Mesenchymal stem cell (in vitro differentiated cells and primary cell): ENCODE data around the gene TMEM63C.

Experiments
- DNase-seq: peaks from one replicate; pipeline ENCODE4 v3.0.0-alpha.2; 2013
- H2AFZ ChIP-seq: one replicate; pipeline ENCODE4 v1.6.1; 2013; ENCODE audit warnings: low read depth, mild to moderate bottlenecking, control low read depth, inconsistent platforms, low read length, moderate library complexity
- H2AK5ac ChIP-seq: 2 replicates; pipeline ENCODE4 v1.6.1; 2013; ENCODE audit warnings: low read length, moderate library complexity, mild to moderate bottlenecking, inconsistent platforms; ENCODE audit not compliant: severe bottlenecking
- H2BK120ac ChIP-seq: one replicate; pipeline ENCODE4 v1.6.1; 2013; ENCODE audit warnings: low read depth, mild to moderate bottlenecking, inconsistent platforms, low read length, moderate library complexity
- H2BK12ac ChIP-seq, 2 experiments: one replicate each; pipeline ENCODE4 v1.6.1; 2013; ENCODE audit warnings: inconsistent platforms in 2 of 2, low read length in 2 of 2, mild to moderate bottlenecking in 2 of 2, moderate library complexity in 2 of 2, control low read depth in 1 of 2
- H2BK15ac ChIP-seq: one replicate; pipeline ENCODE4 v1.6.1; 2013; ENCODE audit warnings: mild to moderate bottlenecking, low read depth, inconsistent platforms; ENCODE audit not compliant: poor library complexity, severe bottlenecking
- H2BK5ac ChIP-seq: 2 replicates; pipeline ENCODE4 v1.6.1; 2013; ENCODE audit warnings: low read depth, mild to moderate bottlenecking, low read length, control low read depth, inconsistent platforms; ENCODE audit not compliant: poor library complexity, severe bottlenecking
- H3K14ac ChIP-seq, 2 experiments: one replicate each; pipeline ENCODE4 v1.6.1; 2013; ENCODE audit warnings: inconsistent platforms in 2 of 2, low read length in 2 of 2, control low read depth in 1 of 2, mild to moderate bottlenecking in 1 of 2, moderate library complexity in 1 of 2
- H3K18ac ChIP-seq, 2 experiments: one replicate each; pipeline ENCODE4 v1.6.1; 2013; ENCODE audit warnings: inconsistent platforms in 2 of 2, low read length in 2 of 2, control low read depth in 1 of 2, low read depth in 1 of 2, mild to moderate bottlenecking in 1 of 2
- H3K23ac ChIP-seq, 2 experiments: one replicate each; pipeline ENCODE4 v1.6.1; 2013; ENCODE audit warnings: inconsistent platforms in 2 of 2, low read length in 2 of 2, mild to moderate bottlenecking in 2 of 2, moderate library complexity in 2 of 2, control low read depth in 1 of 2
- H3K27ac ChIP-seq: 2 replicates; pipeline ENCODE4 v1.5.1; 2013; ENCODE audit warnings: mild to moderate bottlenecking, moderate library complexity, low read length, control low read depth, inconsistent platforms; ENCODE audit not compliant: poor library complexity, severe bottlenecking
- H3K27me3 ChIP-seq, 2 experiments: 2 replicates each; pipeline versions ENCODE4 v1.6.1 to v1.7.0; 2013; ENCODE audit warnings: low read length in 2 of 2, mild to moderate bottlenecking in 2 of 2, moderate library complexity in 2 of 2, control low read depth in 1 of 2, inconsistent platforms in 1 of 2; ENCODE audit not compliant: control insufficient read depth in 1 of 2, insufficient read depth in 1 of 2
- H3K36me3 ChIP-seq, 2 experiments: 2 replicates each; pipeline versions ENCODE4 v1.6.1 to v1.7.0; 2013; ENCODE audit warnings: low read length in 2 of 2, control low read depth in 1 of 2, inconsistent platforms in 1 of 2, low read depth in 1 of 2, mild to moderate bottlenecking in 1 of 2; ENCODE audit not compliant: insufficient read depth in 2 of 2, control insufficient read depth in 1 of 2
- H3K4ac ChIP-seq, 2 experiments: one replicate each; pipeline ENCODE4 v1.6.1; 2013; ENCODE audit warnings: inconsistent platforms in 2 of 2, low read length in 2 of 2, mild to moderate bottlenecking in 2 of 2, moderate library complexity in 2 of 2, control low read depth in 1 of 2, low read depth in 1 of 2
- H3K4me1 ChIP-seq: 2 replicates; pipeline ENCODE4 v1.6.1; 2013; ENCODE audit warnings: low read depth, low read length, control low read depth; ENCODE audit not compliant: control insufficient read depth, insufficient read depth
- H3K4me2 ChIP-seq: 2 replicates; pipeline ENCODE4 v1.6.1; 2013; ENCODE audit warnings: low read length, mild to moderate bottlenecking, inconsistent platforms; ENCODE audit not compliant: poor library complexity, severe bottlenecking
- H3K4me3 ChIP-seq, 2 experiments: 2 replicates each; pipeline versions ENCODE4 v1.5.1 to v1.7.0; 2013; ENCODE audit warnings: low read length in 2 of 2, mild to moderate bottlenecking in 2 of 2, control low read depth in 1 of 2, low read depth in 1 of 2; ENCODE audit not compliant: insufficient read depth in 1 of 2
- H3K79me1 ChIP-seq: replicated peaks from 2 replicates; pipeline ENCODE4 v1.6.1; 2013; ENCODE audit warnings: mild to moderate bottlenecking, control low read depth, low read length, inconsistent platforms; ENCODE audit not compliant: poor library complexity, severe bottlenecking
- H3K9ac ChIP-seq: 2 replicates; pipeline ENCODE4 v1.7.0; 2013; ENCODE audit warnings: mild to moderate bottlenecking, low read length, moderate library complexity
- H3K9me3 ChIP-seq: 2 replicates; pipeline ENCODE4 v1.7.0; 2013; ENCODE audit warnings: mild to moderate bottlenecking, low read length; ENCODE audit not compliant: control insufficient read depth
- H4K8ac ChIP-seq: one replicate; pipeline ENCODE4 v1.6.1; 2013; ENCODE audit warnings: inconsistent platforms, mild to moderate bottlenecking, low read length, moderate library complexity
- H4K91ac ChIP-seq: one replicate; pipeline ENCODE4 v1.6.1; 2013; ENCODE audit warnings: mild to moderate bottlenecking, low read length, inconsistent platforms
- WGBS: methylation state at CpG from one replicate; pipeline ENCODE4 v1.1.7; 2013; ENCODE audit warnings: mixed read lengths; 5-methylcytosine and 5-hydroxymethylcytosine counted together

The TMEM63C gene

DNA sequence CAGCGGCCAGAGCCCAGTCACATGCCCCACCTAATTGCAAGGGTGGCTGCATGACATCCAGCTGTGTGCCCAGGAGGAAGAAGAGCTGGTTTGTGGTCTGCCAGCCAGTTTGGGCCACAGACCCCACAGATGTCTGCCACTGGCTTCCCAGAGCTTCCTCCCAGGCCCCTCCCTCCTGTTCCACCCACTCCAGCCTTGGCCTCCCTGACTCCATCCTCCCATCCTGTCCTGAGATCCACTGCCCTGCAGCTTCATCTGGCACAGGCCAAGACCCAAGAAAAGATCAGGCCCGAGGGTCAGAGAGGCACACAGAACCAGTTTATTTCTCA is 83.6 kb downstream of the TMEM63C start:
- Histone ChIP-seq H2BK120ac (no peak overlapping the region), H2BK15ac (no peak overlapping the region), H3K27me3 (peaks cover 58 to 70% of the 10 kb centered on the region in 2 experiments), H3K4ac (no peak overlapping the region), H4K8ac (no peak overlapping the region), H3K4me2 (no peak overlapping the region), H2AFZ (no peak overlapping the region), H3K23ac (no peak overlapping the region), H3K4me3 (no peak overlapping the region), H2BK5ac (no peak overlapping the region), H3K4me1 (peaks cover 7% of the 10 kb centered on the region), H2BK12ac (no peak overlapping the region), H2AK5ac (no peak overlapping the region), H3K36me3 (no peaks in the 10 kb centered on the region), H3K79me1 (no peaks in the 10 kb centered on the region), H4K91ac (no peak overlapping the region), H3K27ac (no peak overlapping the region), H3K18ac (no peak overlapping the region), H3K9ac (no peak overlapping the region), H3K14ac (no peak overlapping the region), H3K9me3 (peaks cover 11% of the 10 kb centered on the region)
- DNase-seq: no peak
- WGBS: 85% methylated on average over 2 of the region's 2 CpGs

DNA sequence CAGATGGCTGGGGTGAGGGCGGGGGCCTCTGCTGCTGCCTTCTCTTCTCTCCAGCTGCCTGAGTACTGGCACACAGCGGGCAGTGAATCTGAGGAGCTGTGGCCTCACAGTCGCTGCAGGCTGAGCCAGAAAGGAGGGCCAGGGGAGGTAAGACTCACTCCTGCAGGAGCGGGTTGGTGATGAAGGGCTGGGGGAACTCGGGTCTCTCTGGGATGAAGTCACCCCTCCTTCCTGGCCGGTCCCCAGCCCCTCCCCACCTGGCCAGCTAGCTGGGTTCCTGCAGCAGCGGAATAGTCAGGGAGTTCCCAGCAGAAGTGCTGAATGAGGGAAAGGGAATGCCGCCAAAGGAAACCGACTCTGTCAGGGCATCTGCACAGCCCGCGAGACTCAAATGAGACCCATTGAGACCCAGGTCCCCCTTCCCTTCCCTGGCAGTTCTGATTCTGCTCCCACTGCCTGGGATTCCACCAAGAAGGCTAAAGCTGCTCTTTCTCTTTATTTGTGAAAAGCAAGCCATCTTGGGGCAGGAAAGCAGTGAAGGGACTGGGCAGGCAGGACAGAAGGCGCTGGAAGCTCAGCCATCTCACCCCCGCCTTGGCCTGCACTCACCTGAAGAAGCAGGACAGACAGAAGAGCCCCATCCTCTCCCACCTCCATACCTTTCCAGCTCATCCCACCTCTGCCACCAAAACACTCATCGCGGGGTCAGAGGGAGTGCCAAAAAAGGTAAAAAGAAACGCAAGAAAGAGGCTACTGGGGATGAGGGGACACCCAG is 84.2 kb downstream of the TMEM63C start:
- peaks cover 12% of the 10 kb centered on the region for H3K4me1 ChIP-seq
- H3K4ac ChIP-seq: no peak overlapping the region
- H4K91ac ChIP-seq: no peak overlapping the region
- H2AFZ ChIP-seq: no peak overlapping the region
- no peak overlapping the region for H2BK5ac ChIP-seq
- no peak for DNase-seq
- no peak overlapping the region for H2AK5ac ChIP-seq
- H3K9ac ChIP-seq: no peak overlapping the region
- H3K79me1 ChIP-seq: no peaks in the 10 kb centered on the region
- H3K27ac ChIP-seq: no peak overlapping the region
- no peak overlapping the region for H2BK15ac ChIP-seq
- no peaks in the 10 kb centered on the region for H3K36me3 ChIP-seq
- no peak overlapping the region for H3K18ac ChIP-seq
- H3K9me3 ChIP-seq: peaks cover 11% of the 10 kb centered on the region
- no peak overlapping the region for H3K14ac ChIP-seq
- no peak overlapping the region for H3K4me2 ChIP-seq
- 64% methylated on average over 13 of the region's 16 CpGs for WGBS
- no peak overlapping the region for H2BK120ac ChIP-seq
- no peak overlapping the region for H2BK12ac ChIP-seq
- no peak overlapping the region for H3K23ac ChIP-seq
- no peak overlapping the region for H3K4me3 ChIP-seq
- no peak overlapping the region for H4K8ac ChIP-seq
- H3K27me3 ChIP-seq: peaks cover 55 to 72% of the 10 kb centered on the region in 2 experiments

DNA sequence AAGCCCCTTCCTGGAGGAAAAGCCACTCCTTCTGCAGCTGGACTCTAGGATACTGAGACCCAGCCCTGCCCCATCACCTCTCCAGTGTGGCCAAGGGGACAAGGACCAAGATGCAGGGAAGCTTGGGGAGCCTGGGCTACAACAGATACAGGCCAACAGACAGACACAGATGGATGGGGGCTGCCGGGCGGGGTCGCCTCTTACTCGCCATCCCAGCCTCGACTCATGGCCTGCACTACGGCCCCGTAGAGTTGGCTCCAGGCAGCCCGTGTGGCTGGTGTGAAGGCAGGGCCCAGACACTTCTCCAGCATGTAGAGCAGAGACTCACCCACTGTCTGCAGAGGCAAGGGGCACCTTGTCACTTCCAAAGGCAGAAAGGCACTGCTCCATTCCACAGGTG is 84.7 kb downstream of the TMEM63C start:
- Histone ChIP-seq H3K36me3 (no peaks in the 10 kb centered on the region), H2BK120ac (no peak overlapping the region), H2BK5ac (no peak overlapping the region), H3K27ac (no peak overlapping the region), H3K9ac (no peak overlapping the region), H3K79me1 (no peaks in the 10 kb centered on the region), H3K18ac (no peak overlapping the region), H3K23ac (peak overlapping the region in 1 of 2 experiments; percentile 10), H3K9me3 (peaks cover 11% of the 10 kb centered on the region), H3K4me3 (no peak overlapping the region), H3K4me1 (peaks cover 17% of the 10 kb centered on the region), H3K27me3 (peaks cover 54 to 74% of the 10 kb centered on the region in 2 experiments), H2BK15ac (no peak overlapping the region), H3K14ac (no peak overlapping the region), H2BK12ac (no peak overlapping the region), H3K4me2 (no peak overlapping the region), H2AK5ac (no peak overlapping the region), H2AFZ (no peak overlapping the region), H4K91ac (no peak overlapping the region), H3K4ac (no peak overlapping the region), H4K8ac (no peak overlapping the region)
- 83% methylated on average over 8 of the region's 8 CpGs for WGBS
- DNase-seq: no peak

DNA sequence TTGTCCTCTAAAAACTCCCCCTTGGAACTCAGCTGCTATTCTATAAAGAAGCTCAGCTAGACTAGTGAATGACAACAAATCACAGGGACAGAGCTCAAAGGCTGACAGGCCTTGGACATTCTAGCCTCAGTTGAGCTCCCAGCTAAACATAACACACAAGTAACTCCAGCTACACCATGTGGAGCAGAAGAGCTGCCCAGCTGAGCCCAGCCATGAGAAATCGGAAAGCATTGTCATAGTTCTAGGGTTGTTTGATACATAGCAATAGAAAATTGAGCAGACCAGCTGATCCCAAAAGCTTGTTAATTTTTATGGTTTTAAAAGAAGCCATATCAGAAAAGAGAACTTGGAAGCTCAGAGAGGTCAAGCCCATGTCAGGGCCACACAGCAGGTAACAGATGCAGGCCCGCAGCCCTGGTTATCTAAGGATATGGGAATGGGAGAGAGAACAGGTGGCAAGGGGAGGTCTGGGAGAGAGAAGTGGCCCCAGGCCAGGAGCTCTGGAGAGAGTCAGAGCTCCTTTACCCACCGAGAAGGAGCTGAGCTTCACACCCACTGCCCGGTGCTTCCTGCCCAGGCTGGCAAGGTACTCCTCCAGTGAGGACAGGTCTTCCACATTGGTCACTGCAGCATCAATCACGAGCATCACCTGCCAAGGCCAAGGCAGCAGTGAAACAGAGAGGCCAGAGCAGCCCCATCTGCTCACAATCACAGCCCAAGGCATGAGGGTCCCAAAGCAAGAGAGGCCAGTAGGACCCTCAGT is 86.5 kb downstream of the TMEM63C start:
- Histone ChIP-seq H2BK120ac (no peak overlapping the region), H3K14ac (no peak overlapping the region), H3K27me3 (peaks cover 62 to 71% of the 10 kb centered on the region in 2 experiments), H3K4me3 (no peak overlapping the region), H3K9me3 (peaks cover 11% of the 10 kb centered on the region), H3K9ac (no peak overlapping the region), H2BK5ac (no peak overlapping the region), H3K4ac (no peak overlapping the region), H2BK15ac (no peak overlapping the region), H2BK12ac (no peak overlapping the region), H3K36me3 (no peaks in the 10 kb centered on the region), H3K27ac (no peak overlapping the region), H3K23ac (no peak overlapping the region), H4K8ac (no peak overlapping the region), H2AK5ac (no peak overlapping the region), H3K4me2 (no peak overlapping the region), H4K91ac (no peak overlapping the region), H3K79me1 (no peaks in the 10 kb centered on the region), H2AFZ (no peak overlapping the region), H3K4me1 (peaks cover 17% of the 10 kb centered on the region), H3K18ac (no peak overlapping the region)
- DNase-seq: no peak
- WGBS: 82% methylated on average over 5 of the region's 5 CpGs
